SHP77 (cell line): ENCODE results near the gene IGFL2.
"Not testable (repeated sequence)": the region's sequence is repeated elsewhere in the genome, so short reads cannot be mapped to it uniquely, and the experiment has no call there.

Source experiments
- DNase-seq, 2 experiments: peaks; one replicate each; lab custom pipeline; 2025; lab: John Stamatoyannopoulos, UW

The IGFL2 gene

GRCh38 chr19:46142294-46142693, 5.7 kb upstream of the IGFL2 start:
- no peak for DNase-seq

DNA sequence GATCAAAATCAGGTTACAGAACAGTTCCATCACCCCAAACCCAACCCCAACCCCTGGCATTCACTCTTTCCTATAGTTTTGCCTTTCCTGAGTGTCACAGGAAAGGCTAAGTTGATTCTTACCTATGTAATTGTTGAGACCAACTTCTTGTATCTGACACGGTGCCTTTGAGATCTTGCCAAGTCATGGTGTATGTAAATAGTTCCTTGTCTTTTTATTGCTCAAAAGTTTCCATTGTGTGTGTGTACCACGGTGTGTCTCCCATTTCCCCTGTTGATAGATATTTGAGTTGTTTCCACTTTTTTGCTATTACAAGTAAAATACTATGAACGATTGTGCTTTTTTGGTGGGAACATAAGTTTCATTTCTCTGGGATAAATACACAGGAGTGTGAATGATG, 3.3 kb upstream of the IGFL2 start:
- DNase-seq, result no peak

GRCh38 chr19:46147166-46147740, 785 bp upstream of the IGFL2 start:
- no peak for DNase-seq

DNA sequence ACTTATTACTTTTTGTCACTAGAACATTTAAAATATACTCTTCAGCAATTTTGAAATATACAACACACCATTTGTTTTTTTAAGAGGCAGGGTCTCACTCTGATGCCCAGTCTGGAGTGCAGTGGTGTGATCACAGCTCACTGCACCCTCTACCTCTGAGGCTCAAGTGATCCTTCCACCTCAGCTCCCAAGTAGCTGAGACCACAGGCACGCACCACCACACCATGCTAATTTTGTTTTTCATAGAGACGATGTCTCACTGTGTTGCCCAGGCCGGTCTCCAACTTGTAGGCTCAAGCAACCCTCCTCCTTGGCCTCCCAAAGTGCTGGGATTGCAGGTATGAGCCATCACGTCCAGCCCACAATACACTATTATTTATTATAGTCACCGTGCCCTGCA, 2.6 kb downstream of the IGFL2 start:
- no peak for DNase-seq

DNA sequence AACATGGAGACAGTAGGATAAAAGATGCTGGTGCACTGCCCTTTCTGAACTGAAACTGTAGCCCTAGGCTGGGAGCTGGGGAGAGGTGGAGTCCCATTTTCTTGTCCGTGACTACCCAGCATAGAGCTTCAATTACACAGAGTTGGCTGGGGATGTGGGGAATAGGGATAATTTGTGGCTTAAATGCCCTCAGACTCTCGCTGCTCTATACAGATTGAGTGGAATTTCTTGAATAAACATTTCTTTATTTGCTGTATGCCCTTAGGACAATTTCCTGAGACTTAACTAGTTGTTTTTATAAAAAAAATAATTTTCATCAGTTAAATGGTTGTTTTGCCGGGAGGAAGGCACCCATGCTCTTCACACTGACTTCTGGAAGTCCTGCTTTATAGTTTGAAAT, 7.2 kb downstream of the IGFL2 start:
- no peak for DNase-seq

GRCh38 chr19:46159418-46160232, 11.6 kb downstream of the IGFL2 start:
- DNase-seq, result no peak

GRCh38 chr19:46160233-46160775, 12.3 kb downstream of the IGFL2 start:
- no peak for DNase-seq

DNA sequence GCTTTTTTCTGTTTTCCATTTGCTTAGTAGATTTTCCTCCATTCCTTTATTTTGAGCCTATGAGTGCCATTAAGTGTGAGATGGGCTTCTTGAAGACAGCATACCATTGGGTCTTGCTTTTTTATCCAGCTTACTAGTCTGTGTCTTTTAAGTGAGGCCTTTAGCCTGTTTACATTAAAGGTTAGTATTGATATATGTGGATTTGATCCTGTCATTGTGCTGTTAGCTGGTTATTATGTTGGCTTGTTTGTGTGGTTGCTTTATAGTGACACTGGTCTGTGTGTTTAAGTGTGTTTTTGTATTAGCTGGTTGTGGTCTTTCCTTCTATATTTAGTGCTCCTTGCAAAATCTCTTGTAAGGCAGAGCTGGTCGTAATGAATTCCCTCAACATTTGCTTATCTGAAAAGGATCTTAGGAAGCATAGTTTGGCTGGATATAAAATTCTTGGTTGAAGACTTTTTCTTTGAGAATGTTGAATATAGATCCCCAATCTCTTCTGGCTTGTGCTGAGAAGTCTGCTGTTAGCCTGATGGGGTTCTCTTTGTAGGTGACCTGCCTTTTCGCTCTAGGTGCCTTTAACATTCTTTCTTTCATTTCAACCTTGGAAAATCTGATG, 13.7 kb downstream of the IGFL2 start:
- DNase-seq, result not testable (repeated sequence)

- DNase-seq, result no peak
Observed at GRCh38 chr19:46162731-46163130, 14.7 kb downstream of the IGFL2 start.

- no peak for DNase-seq
Observed at GRCh38 chr19:46173886-46174480, 25.9 kb downstream of the IGFL2 start.

- DNase-seq, result no peak
Observed at GRCh38 chr19:46176116-46176860, 28.2 kb downstream of the IGFL2 start.

- DNase-seq, result no peak
Observed at GRCh38 chr19:46179076-46179759, 31.2 kb downstream of the IGFL2 start.

DNA sequence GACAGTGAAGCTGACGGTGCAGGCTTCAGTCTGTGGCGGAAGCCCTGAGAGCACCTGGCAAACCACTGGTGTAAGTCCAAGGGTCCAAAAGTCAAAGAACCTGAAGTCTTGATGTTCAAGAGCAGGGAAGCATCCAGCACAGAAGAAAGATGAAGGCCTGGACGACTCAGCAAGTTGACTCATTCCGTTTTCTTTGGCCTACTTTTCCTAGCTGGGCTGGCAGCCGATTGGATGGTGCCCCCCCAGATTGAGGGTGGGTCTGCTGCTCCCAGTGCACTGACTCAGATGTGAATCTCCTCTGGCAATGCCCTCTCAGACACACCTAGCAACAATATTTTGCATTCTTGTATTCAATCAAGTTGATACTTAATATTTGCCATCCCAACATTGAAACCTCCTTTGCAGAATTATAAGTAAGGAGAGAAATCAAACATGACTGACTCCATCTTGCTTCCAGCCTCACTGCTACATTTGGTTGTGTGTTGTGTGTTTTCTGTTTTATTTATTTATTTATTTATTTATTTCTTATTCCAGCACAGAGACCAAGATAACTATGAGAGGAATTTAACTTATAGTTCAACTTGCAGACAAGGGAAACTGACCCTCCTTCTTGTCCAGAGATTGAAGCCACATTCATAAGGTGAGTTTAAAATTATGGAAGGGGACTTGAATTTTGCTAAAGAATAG, 32.8 kb downstream of the IGFL2 start:
- DNase-seq, result no peak

DNA sequence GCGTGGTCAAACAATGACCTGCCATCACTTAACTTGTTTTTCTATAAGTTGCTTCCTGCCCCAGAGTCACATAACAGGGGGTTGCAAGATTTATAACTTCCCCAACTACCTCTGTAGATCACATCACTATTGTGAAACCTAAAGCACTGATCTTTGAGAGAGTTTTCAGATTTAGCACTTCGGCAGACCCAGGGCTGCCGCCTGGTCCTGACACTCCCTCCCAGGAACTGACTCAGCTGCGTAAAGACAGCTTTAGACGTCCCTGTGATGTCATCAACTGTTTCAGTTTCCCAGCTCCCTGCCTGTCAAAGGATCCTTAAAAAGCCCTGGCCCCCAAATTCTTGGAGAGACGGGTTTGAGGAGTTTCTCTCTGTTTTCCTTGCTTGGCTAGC, 33.3 kb downstream of the IGFL2 start:
- DNase-seq, result no peak

- DNase-seq, result no peak
Observed at GRCh38 chr19:46182476-46182875, 34.4 kb downstream of the IGFL2 start.

DNA sequence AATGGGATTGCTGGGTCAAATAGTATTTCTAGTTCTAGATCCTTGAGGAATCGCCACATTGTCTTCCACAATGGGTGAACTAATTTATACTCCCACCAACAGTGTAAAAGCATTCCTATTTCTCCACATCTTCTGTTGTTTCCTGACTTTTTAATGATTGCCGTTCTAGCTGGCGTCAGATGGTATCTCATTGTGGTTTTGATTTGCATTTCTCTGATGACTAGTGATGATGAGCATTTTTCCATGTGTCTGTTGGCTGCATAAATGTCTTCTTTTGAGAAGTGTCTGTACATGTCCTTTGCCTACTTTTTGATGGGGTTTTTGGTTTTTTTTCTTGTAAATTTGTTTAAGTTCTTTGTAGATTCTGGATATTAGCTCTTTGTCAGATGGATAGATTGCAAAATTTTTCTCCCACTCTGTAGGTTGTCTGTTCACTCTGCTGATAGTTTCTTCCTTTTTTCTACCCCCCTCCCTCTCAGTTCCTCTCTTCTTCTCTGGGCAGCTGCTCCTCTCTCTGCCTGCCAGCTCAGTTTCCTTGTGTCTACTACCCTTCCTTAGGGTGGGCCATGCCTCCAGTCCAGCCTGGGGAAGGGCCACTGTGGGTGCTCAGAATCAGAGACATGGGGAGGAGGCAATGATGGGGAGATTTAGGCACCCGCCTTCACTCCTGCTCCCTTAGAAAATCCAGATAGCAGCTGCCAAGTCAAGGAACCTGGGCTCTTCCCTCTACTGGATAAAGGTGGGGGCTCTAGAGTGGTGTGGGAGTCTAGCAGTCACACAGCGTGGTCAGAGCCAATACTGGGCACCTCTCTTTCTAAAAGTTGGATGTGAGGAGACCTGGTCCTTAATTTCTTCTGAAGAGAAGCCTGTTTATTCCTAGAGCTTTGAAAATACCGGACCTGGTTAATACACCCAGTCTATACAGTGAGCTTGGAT, 37.0 kb downstream of the IGFL2 start:
- DNase-seq, result not testable (repeated sequence)

DNA sequence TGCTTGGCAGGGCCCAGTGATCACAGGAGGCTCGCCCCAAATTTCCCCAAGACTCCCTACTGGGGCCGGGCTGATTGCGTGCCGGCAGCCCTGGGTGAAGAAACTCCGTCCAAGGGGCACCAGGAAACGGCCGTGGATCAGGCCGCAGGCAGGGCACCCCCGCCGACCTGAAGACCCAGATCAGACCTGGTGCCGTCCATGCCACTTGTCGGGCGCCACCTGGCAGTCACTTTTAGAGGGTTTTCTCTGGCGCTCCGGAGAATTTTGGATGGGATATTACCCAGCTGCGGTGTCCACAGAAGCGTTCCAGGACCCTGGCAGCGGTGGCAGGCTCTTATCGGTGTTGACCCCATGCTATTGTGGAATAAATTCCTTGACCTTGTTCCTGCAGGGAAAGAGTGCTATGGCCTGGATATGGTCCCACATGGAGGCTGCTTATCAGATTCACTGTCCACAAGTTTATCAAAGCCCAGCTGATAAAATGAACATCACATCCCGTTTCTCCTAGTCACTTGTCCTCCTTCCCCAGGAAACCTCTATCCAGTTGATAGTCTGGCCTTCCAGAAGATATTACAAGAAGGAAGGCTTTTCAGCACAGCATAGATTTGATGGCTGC, 38.2 kb downstream of the IGFL2 start:
- DNase-seq, result no peak

DNA sequence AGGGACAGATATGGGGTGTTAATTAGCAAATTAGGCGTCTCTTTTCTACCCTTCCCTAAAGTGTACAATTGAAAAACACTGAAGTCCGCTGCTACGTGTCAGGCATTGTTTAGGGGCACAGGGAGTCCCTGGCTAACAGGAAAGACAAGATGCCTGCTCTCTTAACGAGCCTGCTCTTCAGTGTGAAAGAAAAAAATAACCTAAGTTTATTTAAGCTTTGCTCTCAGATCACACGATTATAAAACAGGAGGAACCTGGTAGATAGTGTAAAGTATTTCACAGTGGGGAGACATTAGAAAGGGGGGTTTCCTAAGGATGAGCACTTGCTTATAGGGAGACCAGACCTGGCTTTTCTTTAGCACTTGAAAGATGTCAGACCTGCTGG, 38.7 kb downstream of the IGFL2 start:
- no peak for DNase-seq
